Thyroid gland (tissue), 4 donors: ENCODE data around the gene MON1A.

Experiments used
- POLR2A ChIP-seq, 2 donors: fragments of 450-650 bp; IDR thresholded peaks; one replicate each; pipeline ENCODE4 v1.6.1; 2017; ENCODE audit warnings: antibody characterized with exemption in 2 of 2, mild to moderate bottlenecking in 2 of 2, moderate library complexity in 1 of 2
- TF ChIP-seq, protein P1 (sequence below), 6 experiments: fragments of 200-600 bp in 3 of 6; fragments of 450-650 bp in 3 of 6; sonication (generic) in 3 of 6; IDR thresholded peaks; one replicate each; pipeline ENCODE4 v1.5.1; 2016 to 2019; ENCODE audit warnings: antibody characterized with exemption in 6 of 6, mild to moderate bottlenecking in 2 of 6, inconsistent platforms in 1 of 6, moderate library complexity in 1 of 6

GRCh38 chr3:49929291-49930167 lies at the start of gene MON1A:
- TF ChIP-seq, protein P1, sequence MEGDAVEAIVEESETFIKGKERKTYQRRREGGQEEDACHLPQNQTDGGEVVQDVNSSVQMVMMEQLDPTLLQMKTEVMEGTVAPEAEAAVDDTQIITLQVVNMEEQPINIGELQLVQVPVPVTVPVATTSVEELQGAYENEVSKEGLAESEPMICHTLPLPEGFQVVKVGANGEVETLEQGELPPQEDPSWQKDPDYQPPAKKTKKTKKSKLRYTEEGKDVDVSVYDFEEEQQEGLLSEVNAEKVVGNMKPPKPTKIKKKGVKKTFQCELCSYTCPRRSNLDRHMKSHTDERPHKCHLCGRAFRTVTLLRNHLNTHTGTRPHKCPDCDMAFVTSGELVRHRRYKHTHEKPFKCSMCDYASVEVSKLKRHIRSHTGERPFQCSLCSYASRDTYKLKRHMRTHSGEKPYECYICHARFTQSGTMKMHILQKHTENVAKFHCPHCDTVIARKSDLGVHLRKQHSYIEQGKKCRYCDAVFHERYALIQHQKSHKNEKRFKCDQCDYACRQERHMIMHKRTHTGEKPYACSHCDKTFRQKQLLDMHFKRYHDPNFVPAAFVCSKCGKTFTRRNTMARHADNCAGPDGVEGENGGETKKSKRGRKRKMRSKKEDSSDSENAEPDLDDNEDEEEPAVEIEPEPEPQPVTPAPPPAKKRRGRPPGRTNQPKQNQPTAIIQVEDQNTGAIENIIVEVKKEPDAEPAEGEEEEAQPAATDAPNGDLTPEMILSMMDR (IDR thresholded peaks at IDR 0.05), result peak in 4 of 6 experiments; percentile 18 to 47 (median 19)
- peak in 1 of 2 donors; percentile 73 for TF ChIP-seq POLR2A (IDR thresholded peaks at IDR 0.05)
